GM23338 (cell line): ENCODE data around the gene GRIA1. TPM values are rescaled to one million over a fixed set of nuclear protein-coding genes. Genes with fewer than 3 reads are reported as not detected.

ENCODE experiments used
- ATAC-seq: fragments of 200-7000 bp; cut with Tn5 transposase; 3 replicates; pipeline ENCODE4 v1.9.1; 2020
- DNase-seq: peaks from one replicate; pipeline ENCODE4 v3.0.0-alpha.2; 2015; ENCODE audit warnings: low spot score
- H2AFZ ChIP-seq: fragments of 200-600 bp; sonication (generic); 2 replicates; pipeline ENCODE4 v1.8.0; 2016; ENCODE audit warnings: antibody characterized with exemption, mild to moderate bottlenecking, moderate library complexity
- H3F3A ChIP-seq: fragments of 200-600 bp; sonication (generic); replicated peaks from 2 replicates; pipeline ENCODE4 v1.8.0; 2017; ENCODE audit warnings: antibody characterized with exemption, mixed run types, low read depth
- H3K27ac ChIP-seq: fragments of 200-600 bp; sonication (generic); 2 replicates; pipeline ENCODE4 v1.6.1; 2016; ENCODE audit warnings: low read depth
- H3K27me3 ChIP-seq: fragments of 200-600 bp; sonication (generic); 2 replicates; pipeline ENCODE4 v1.8.0; 2016; ENCODE audit warnings: mild to moderate bottlenecking, mixed run types, moderate library complexity; ENCODE audit not compliant: insufficient read depth
- H3K36me3 ChIP-seq: fragments of 200-600 bp; sonication (generic); 2 replicates; pipeline ENCODE4 v1.8.0; 2016; ENCODE audit warnings: mild to moderate bottlenecking; ENCODE audit not compliant: insufficient read depth
- H3K4me1 ChIP-seq: fragments of 200-600 bp; sonication (generic); 2 replicates; pipeline ENCODE4 v1.8.0; 2016; ENCODE audit warnings: mild to moderate bottlenecking, moderate library complexity; ENCODE audit not compliant: insufficient read depth
- H3K4me2 ChIP-seq: fragments of 200-600 bp; sonication (generic); 2 replicates; pipeline ENCODE4 v1.7.1; 2017; ENCODE audit warnings: mixed run types
- H3K4me3 ChIP-seq: fragments of 200-600 bp; sonication (generic); 2 replicates; pipeline ENCODE4 v1.6.1; 2016; ENCODE audit warnings: mixed run types
- H3K79me2 ChIP-seq: fragments of 200-600 bp; sonication (generic); replicated peaks from 2 replicates; pipeline ENCODE4 v1.8.0; 2017; ENCODE audit warnings: mild to moderate bottlenecking; ENCODE audit not compliant: insufficient read depth
- H3K9me2 ChIP-seq: fragments of 200-600 bp; sonication (generic); 2 replicates; pipeline ENCODE4 v1.8.0; 2017; ENCODE audit not compliant: insufficient read depth
- H4K20me1 ChIP-seq: fragments of 200-600 bp; sonication (generic); replicated peaks from 2 replicates; pipeline ENCODE4 v1.8.0; 2017; ENCODE audit warnings: mild to moderate bottlenecking; ENCODE audit not compliant: insufficient read depth
- H3K27ac Mint-ChIP-seq: 2 replicates; pipeline ENCODE4 v1.8.0; 2020; ENCODE audit warnings: inconsistent platforms, mild to moderate bottlenecking, moderate library complexity, mixed read lengths
- H3K27me3 Mint-ChIP-seq: 3 replicates; pipeline ENCODE4 v1.8.0; 2022; ENCODE audit warnings: low read depth, mild to moderate bottlenecking, moderate library complexity, mixed read lengths, inconsistent platforms; ENCODE audit not compliant: insufficient read depth, poor library complexity
- H3K36me3 Mint-ChIP-seq: 3 replicates; pipeline ENCODE4 v1.8.0; 2021; ENCODE audit warnings: low read depth, mild to moderate bottlenecking, inconsistent platforms, moderate library complexity, mixed read lengths
- H3K4me1 Mint-ChIP-seq: 3 replicates; pipeline ENCODE4 v1.8.0; 2020; ENCODE audit warnings: mild to moderate bottlenecking, inconsistent platforms, mixed read lengths
- H3K4me3 Mint-ChIP-seq: 3 replicates; pipeline ENCODE4 v1.8.0; 2021; ENCODE audit warnings: moderate library complexity, mild to moderate bottlenecking, inconsistent platforms, mixed read lengths
- H3K9me3 Mint-ChIP-seq: 3 replicates; pipeline ENCODE4 v1.8.0; 2020; ENCODE audit warnings: moderate library complexity, mild to moderate bottlenecking, inconsistent platforms, mixed read lengths
- CTCF ChIP-seq, 2 experiments: fragments of 200-600 bp in 1 of 2; sonication (generic) in 1 of 2; conservative IDR thresholded peaks; 2 replicates each; pipeline versions ENCODE4 v1.5.1 to v1.6.1; 2016 to 2017; ENCODE audit warnings: antibody characterized with exemption in 2 of 2, low read depth in 2 of 2, mild to moderate bottlenecking in 2 of 2, moderate library complexity in 1 of 2
- ETS1 ChIP-seq: IDR thresholded peaks from 2 replicates; pipeline ENCODE4 v1.6.1; 2016; ENCODE audit warnings: antibody characterized with exemption
- EZH2 ChIP-seq: fragments of 200-600 bp; sonication (generic); IDR thresholded peaks from one replicate; pipeline ENCODE4 v1.8.0; 2017; ENCODE audit warnings: antibody characterized with exemption, mild to moderate bottlenecking, low read depth; ENCODE audit not compliant: unreplicated experiment
- EZH2phosphoT487 ChIP-seq: fragments of 200-600 bp; sonication (generic); IDR thresholded peaks from one replicate; pipeline ENCODE4 v1.8.1; 2018; ENCODE audit warnings: antibody characterized with exemption; ENCODE audit not compliant: unreplicated experiment
- NANOG ChIP-seq: IDR thresholded peaks from 2 replicates; pipeline ENCODE4 v1.6.1; 2016; ENCODE audit warnings: antibody characterized with exemption, borderline replicate concordance
- POLR2AphosphoS5 ChIP-seq: IDR thresholded peaks from 2 replicates; pipeline ENCODE4 v1.6.1; 2016; ENCODE audit warnings: antibody characterized with exemption, low read depth
- REST ChIP-seq: IDR thresholded peaks from one replicate; pipeline ENCODE4 v1.6.1; 2018; ENCODE audit warnings: antibody characterized with exemption; ENCODE audit not compliant: unreplicated experiment
- ZNF114 ChIP-seq: fragments of 250-450 bp; sonication (Bioruptor Pico); IDR thresholded peaks from 2 replicates; pipeline ENCODE4 v1.5.0; 2020; ENCODE audit warnings: mild to moderate bottlenecking, moderate library complexity
- ZNF331 ChIP-seq: fragments of 250-450 bp; sonication (Bioruptor Pico); IDR thresholded peaks from 2 replicates; pipeline ENCODE4 v1.5.0; 2020; ENCODE audit warnings: low read depth, mild to moderate bottlenecking, moderate library complexity
- polyA plus RNA-seq: library from polyadenylated mRNA; unstranded; fragments of >200 nt; fragmentation: Nextera tagmentation; extraction: Ambion mirVana; gene quantifications from 2 replicates; pipeline ENCODE4 v1.2.1, GENCODE V29; 2016
- total RNA-seq: library from RNA; depleted of rRNA; stranded (reverse); fragments of >200 nt; shearing (Covaris generic); gene quantifications from 2 replicates; pipeline ENCODE4 v1.2.3, GENCODE V29; 2014

Gene GRIA1
- total and polyA plus RNA-seq, 2 experiments from 2014 or later = 1.0 to 1.7 TPM

GRCh38 chr5:153674356-153674755 lies 183.9 kb downstream of the GRIA1 start (continued):
- no peak for TF ChIP-seq ETS1
- TF ChIP-seq CTCF (conservative IDR thresholded peaks at IDR 0.05; ENCODE audit: low read depth in 2 of 2) = no peak
- TF ChIP-seq REST = no peak
- TF ChIP-seq ZNF114 = no peak
- no peak for TF ChIP-seq POLR2AphosphoS5
- no peak for TF ChIP-seq EZH2phosphoT487
- TF ChIP-seq NANOG = no peak
- no peak for TF ChIP-seq EZH2

GRCh38 chr5:153676406-153676805 lies 185.9 kb downstream of the GRIA1 start:
- no peaks in the 10 kb centered on the region for H3K36me3 Mint-ChIP-seq
- H3K9me2 ChIP-seq = 0 out of 2 replicates have a peak, but pooled peaks cover 7% of the 10 kb centered on the region
- TF ChIP-seq ZNF114 (no peak), NANOG (no peak), ZNF331 (CRISPR knock-in tag) (no peak), ETS1 (no peak), CTCF (conservative IDR thresholded peaks at IDR 0.05; ENCODE audit: low read depth in 2 of 2) (no peak), REST (no peak), EZH2phosphoT487 (no peak)

More at GRCh38 chr5:153676406-153676805, 185.9 kb downstream of the GRIA1 start:
- no peaks in the 10 kb centered on the region for H3K79me2 ChIP-seq
- no peaks in the 10 kb centered on the region for H3F3A ChIP-seq
- H2AFZ ChIP-seq = no peak overlapping the region
- peaks cover 2% of the 10 kb centered on the region for H3K27me3 Mint-ChIP-seq
- ATAC-seq (no peak), DNase-seq (no peak)
- H3K36me3 ChIP-seq = no peaks in the 10 kb centered on the region
- no peak overlapping the region for H3K4me2 ChIP-seq
- H4K20me1 ChIP-seq = no peaks in the 10 kb centered on the region
- no peaks in the 10 kb centered on the region for H3K27me3 ChIP-seq
- no peaks in the 10 kb centered on the region for H3K4me1 Mint-ChIP-seq
- no peaks in the 10 kb centered on the region for H3K4me1 ChIP-seq
- no peak overlapping the region for H3K4me3 ChIP-seq
- H3K4me3 Mint-ChIP-seq = no peak overlapping the region
- H3K27ac ChIP-seq = no peak overlapping the region
- no peaks in the 10 kb centered on the region; the same call in 1 of the 3 replicates for H3K9me3 Mint-ChIP-seq
- no peak overlapping the region for H3K27ac Mint-ChIP-seq
